WTC11 (cell line): Measurements from ENCODE around the gene TP63.

Source experiments
- ETV6 ChIP-seq: sonication (generic); formaldehyde crosslinking; IDR thresholded peaks from 2 replicates; pipeline ENCODE4 v1.8.1; 2022; ENCODE audit warnings: mild to moderate bottlenecking, missing genetic modification reagents
- JUN ChIP-seq: sonication (generic); formaldehyde crosslinking; IDR thresholded peaks from 2 replicates; pipeline ENCODE4 v1.8.0; 2023; ENCODE audit warnings: mild to moderate bottlenecking, missing genetic modification reagents
- NFE2L1 ChIP-seq: sonication (generic); formaldehyde crosslinking; IDR thresholded peaks from 2 replicates; pipeline ENCODE4 v1.8.1; 2023; ENCODE audit warnings: missing genetic modification reagents
- NR2C2 ChIP-seq: sonication (generic); formaldehyde crosslinking; IDR thresholded peaks from 2 replicates; pipeline ENCODE4 v1.8.0; 2022; ENCODE audit warnings: mild to moderate bottlenecking, missing genetic modification reagents
- RELA ChIP-seq: sonication (generic); formaldehyde crosslinking; IDR thresholded peaks from 2 replicates; pipeline ENCODE4 v1.8.1; 2022; ENCODE audit warnings: missing genetic modification reagents, mild to moderate bottlenecking, borderline replicate concordance
- ZBTB21 ChIP-seq: sonication (generic); formaldehyde crosslinking; IDR thresholded peaks from 2 replicates; pipeline ENCODE4 v1.8.1; 2023; ENCODE audit warnings: mild to moderate bottlenecking, missing genetic modification reagents, borderline replicate concordance
- ZNF121 ChIP-seq: sonication (generic); formaldehyde crosslinking; IDR thresholded peaks from 2 replicates; pipeline ENCODE4 v1.8.0; 2023; ENCODE audit warnings: missing genetic modification reagents
- ZNF317 ChIP-seq: sonication (generic); formaldehyde crosslinking; IDR thresholded peaks from 2 replicates; pipeline ENCODE4 v1.8.1; 2023; ENCODE audit warnings: low read depth, mild to moderate bottlenecking, moderate library complexity, missing genetic modification reagents, borderline replicate concordance
- TF ChIP-seq, protein P1 (sequence below): fragments of 200-600 bp; IDR thresholded peaks from 2 replicates; pipeline ENCODE4 v1.8.0; 2022; ENCODE audit warnings: antibody characterized with exemption
- TF ChIP-seq, protein P2 (sequence below): sonication (generic); formaldehyde crosslinking; IDR thresholded peaks from 2 replicates; pipeline ENCODE4 v1.8.1; 2022; ENCODE audit warnings: mild to moderate bottlenecking, missing genetic modification reagents, moderate library complexity, borderline replicate concordance
- TF ChIP-seq, protein P3 (sequence below): sonication (generic); formaldehyde crosslinking; IDR thresholded peaks from 2 replicates; pipeline ENCODE4 v1.8.1; 2022; ENCODE audit warnings: low read depth, missing genetic modification reagents, borderline replicate concordance

DNA sequence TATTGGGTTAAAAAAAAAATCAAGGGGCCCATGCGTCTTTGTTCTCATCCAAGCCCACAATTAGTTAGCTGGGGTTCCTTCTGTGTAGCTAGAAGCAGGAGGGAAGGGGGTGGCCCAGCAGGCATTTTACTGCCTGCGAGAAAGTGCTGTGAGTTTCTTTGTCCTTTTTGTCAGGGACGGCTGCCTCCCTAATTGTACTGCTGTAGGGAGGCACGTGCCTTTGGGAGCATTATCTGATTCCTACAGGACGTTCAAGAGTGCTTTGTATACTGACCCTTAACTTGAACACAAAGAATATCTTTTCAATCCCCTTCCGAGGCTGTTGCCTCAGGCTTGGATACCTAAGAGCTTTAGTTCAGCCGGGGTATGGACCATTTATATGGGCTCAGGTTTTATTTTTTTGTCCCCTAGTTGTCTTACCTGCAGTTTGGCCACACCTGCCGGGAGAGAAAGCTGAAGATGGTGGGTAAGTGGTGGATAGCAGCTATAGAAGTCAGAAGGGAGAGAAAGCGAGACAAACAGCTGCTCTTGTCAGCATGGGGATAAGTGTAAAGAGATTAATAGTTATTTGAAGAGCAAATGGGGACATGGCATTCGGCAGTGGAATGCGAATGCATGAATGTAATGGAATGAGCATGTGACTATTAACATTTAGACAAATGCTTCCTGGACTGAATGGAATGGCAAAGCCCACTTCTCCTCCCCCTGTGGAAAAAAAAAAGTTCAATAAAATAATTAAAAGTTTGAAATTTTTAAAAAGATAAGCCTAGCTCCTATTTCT, 175.2 kb downstream of the TP63 start:
- TF ChIP-seq, protein P1, sequence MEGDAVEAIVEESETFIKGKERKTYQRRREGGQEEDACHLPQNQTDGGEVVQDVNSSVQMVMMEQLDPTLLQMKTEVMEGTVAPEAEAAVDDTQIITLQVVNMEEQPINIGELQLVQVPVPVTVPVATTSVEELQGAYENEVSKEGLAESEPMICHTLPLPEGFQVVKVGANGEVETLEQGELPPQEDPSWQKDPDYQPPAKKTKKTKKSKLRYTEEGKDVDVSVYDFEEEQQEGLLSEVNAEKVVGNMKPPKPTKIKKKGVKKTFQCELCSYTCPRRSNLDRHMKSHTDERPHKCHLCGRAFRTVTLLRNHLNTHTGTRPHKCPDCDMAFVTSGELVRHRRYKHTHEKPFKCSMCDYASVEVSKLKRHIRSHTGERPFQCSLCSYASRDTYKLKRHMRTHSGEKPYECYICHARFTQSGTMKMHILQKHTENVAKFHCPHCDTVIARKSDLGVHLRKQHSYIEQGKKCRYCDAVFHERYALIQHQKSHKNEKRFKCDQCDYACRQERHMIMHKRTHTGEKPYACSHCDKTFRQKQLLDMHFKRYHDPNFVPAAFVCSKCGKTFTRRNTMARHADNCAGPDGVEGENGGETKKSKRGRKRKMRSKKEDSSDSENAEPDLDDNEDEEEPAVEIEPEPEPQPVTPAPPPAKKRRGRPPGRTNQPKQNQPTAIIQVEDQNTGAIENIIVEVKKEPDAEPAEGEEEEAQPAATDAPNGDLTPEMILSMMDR: no peak
- TF ChIP-seq ZNF317 (CRISPR knock-in tag) (no peak), ZNF121 (CRISPR knock-in tag) (no peak), NFE2L1 (CRISPR knock-in tag) (no peak), NR2C2 (CRISPR knock-in tag) (no peak), JUN (CRISPR knock-in tag) (no peak), RELA (CRISPR knock-in tag) (no peak), ETV6 (CRISPR knock-in tag) (no peak), ZBTB21 (CRISPR knock-in tag) (no peak)
- TF ChIP-seq, protein P2, sequence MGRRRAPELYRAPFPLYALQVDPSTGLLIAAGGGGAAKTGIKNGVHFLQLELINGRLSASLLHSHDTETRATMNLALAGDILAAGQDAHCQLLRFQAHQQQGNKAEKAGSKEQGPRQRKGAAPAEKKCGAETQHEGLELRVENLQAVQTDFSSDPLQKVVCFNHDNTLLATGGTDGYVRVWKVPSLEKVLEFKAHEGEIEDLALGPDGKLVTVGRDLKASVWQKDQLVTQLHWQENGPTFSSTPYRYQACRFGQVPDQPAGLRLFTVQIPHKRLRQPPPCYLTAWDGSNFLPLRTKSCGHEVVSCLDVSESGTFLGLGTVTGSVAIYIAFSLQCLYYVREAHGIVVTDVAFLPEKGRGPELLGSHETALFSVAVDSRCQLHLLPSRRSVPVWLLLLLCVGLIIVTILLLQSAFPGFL: no peak
- TF ChIP-seq, protein P3, sequence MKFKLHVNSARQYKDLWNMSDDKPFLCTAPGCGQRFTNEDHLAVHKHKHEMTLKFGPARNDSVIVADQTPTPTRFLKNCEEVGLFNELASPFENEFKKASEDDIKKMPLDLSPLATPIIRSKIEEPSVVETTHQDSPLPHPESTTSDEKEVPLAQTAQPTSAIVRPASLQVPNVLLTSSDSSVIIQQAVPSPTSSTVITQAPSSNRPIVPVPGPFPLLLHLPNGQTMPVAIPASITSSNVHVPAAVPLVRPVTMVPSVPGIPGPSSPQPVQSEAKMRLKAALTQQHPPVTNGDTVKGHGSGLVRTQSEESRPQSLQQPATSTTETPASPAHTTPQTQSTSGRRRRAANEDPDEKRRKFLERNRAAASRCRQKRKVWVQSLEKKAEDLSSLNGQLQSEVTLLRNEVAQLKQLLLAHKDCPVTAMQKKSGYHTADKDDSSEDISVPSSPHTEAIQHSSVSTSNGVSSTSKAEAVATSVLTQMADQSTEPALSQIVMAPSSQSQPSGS: no peak
